Astrocyte (in vitro differentiated cells and primary cell): ENCODE data around the gene APOA4. TPM values are rescaled to one million over a fixed set of nuclear protein-coding genes. Genes with fewer than 3 reads are reported as not detected.

Source experiments
- DNase-seq: peaks from one replicate; pipeline ENCODE4 v3.0.0-alpha.2; 2010; ENCODE audit warnings: low read depth
- FAIRE-seq: peaks from 2 replicates; lab custom pipeline; 2011; peaks lifted over from hg19 to GRCh38; lab: Jason Lieb, UNC
- H2AFZ ChIP-seq: 2 replicates; pipeline ENCODE4 v1.6.0; 2012; ENCODE audit warnings: low read depth, low read length, inconsistent platforms
- H3K27ac ChIP-seq: 2 replicates; pipeline ENCODE4 v1.5.1; 2011; ENCODE audit warnings: low read depth, low read length, inconsistent platforms
- H3K27me3 ChIP-seq: 2 replicates; pipeline ENCODE4 v1.6.0; 2011; ENCODE audit warnings: low read length, inconsistent platforms; ENCODE audit not compliant: insufficient read depth
- H3K36me3 ChIP-seq: 2 replicates; pipeline ENCODE4 v1.5.1; 2011; ENCODE audit warnings: low read length, inconsistent platforms; ENCODE audit not compliant: insufficient read depth
- H3K4me1 ChIP-seq: 2 replicates; pipeline ENCODE4 v1.5.1; 2011; ENCODE audit warnings: low read length, inconsistent platforms; ENCODE audit not compliant: insufficient read depth
- H3K4me2 ChIP-seq: 2 replicates; pipeline ENCODE4 v1.6.0; 2012; ENCODE audit warnings: low read length, inconsistent platforms
- H3K4me3 ChIP-seq: 2 replicates; pipeline ENCODE4 v1.5.1; 2011; ENCODE audit warnings: low read depth, mild to moderate bottlenecking, low read length, inconsistent platforms; ENCODE audit not compliant: insufficient read depth
- H3K79me2 ChIP-seq: 2 replicates; pipeline ENCODE4 v1.6.0; 2012; ENCODE audit warnings: mild to moderate bottlenecking, low read length, inconsistent platforms; ENCODE audit not compliant: insufficient read depth
- H3K9ac ChIP-seq: 2 replicates; pipeline ENCODE4 v1.6.0; 2012; ENCODE audit warnings: mild to moderate bottlenecking, low read length, inconsistent platforms
- H3K9me3 ChIP-seq: 2 replicates; pipeline ENCODE4 v1.5.1; 2012; ENCODE audit warnings: low read depth, mild to moderate bottlenecking, low read length, inconsistent platforms; ENCODE audit not compliant: insufficient read depth
- H4K20me1 ChIP-seq: 2 replicates; pipeline ENCODE4 v1.6.0; 2012; ENCODE audit warnings: low read length, inconsistent platforms; ENCODE audit not compliant: insufficient read depth
- H3K27ac Mint-ChIP-seq: one replicate; pipeline ENCODE4 v1.8.0; 2021; ENCODE audit warnings: mild to moderate bottlenecking, mixed read lengths; ENCODE audit not compliant: unreplicated experiment
- H3K27me3 Mint-ChIP-seq: one replicate; pipeline ENCODE4 v1.8.0; 2021; ENCODE audit warnings: low read depth, mixed read lengths; ENCODE audit not compliant: unreplicated experiment
- H3K36me3 Mint-ChIP-seq: one replicate; pipeline ENCODE4 v1.8.0; 2021; ENCODE audit warnings: low read depth, mixed read lengths; ENCODE audit not compliant: unreplicated experiment
- H3K4me1 Mint-ChIP-seq: one replicate; pipeline ENCODE4 v1.8.0; 2021; ENCODE audit warnings: low read depth, mixed read lengths; ENCODE audit not compliant: unreplicated experiment
- H3K4me3 Mint-ChIP-seq: one replicate; pipeline ENCODE4 v1.8.0; 2021; ENCODE audit warnings: mild to moderate bottlenecking, moderate library complexity, mixed read lengths; ENCODE audit not compliant: unreplicated experiment
- H3K9me3 Mint-ChIP-seq: one replicate; pipeline ENCODE4 v1.8.0; 2021; ENCODE audit warnings: mild to moderate bottlenecking, mixed read lengths; ENCODE audit not compliant: unreplicated experiment
- CTCF ChIP-seq: IDR thresholded peaks from 2 replicates; pipeline ENCODE4 v1.5.1; 2011; ENCODE audit warnings: low read depth, mild to moderate bottlenecking, inconsistent platforms, low read length, moderate library complexity; ENCODE audit not compliant: insufficient read depth
- EZH2 ChIP-seq: IDR thresholded peaks from 2 replicates; pipeline ENCODE4 v1.6.1; 2012; ENCODE audit warnings: mild to moderate bottlenecking, low read length, inconsistent platforms; ENCODE audit not compliant: insufficient read depth
- total RNA-seq: library from RNA; stranded (reverse); gene quantifications from 2 replicates; pipeline ENCODE4 v1.2.1, GENCODE V29; 2021

APOA4 gene
- total RNA-seq, 1 donor from 2014 or later: not detected

DNA sequence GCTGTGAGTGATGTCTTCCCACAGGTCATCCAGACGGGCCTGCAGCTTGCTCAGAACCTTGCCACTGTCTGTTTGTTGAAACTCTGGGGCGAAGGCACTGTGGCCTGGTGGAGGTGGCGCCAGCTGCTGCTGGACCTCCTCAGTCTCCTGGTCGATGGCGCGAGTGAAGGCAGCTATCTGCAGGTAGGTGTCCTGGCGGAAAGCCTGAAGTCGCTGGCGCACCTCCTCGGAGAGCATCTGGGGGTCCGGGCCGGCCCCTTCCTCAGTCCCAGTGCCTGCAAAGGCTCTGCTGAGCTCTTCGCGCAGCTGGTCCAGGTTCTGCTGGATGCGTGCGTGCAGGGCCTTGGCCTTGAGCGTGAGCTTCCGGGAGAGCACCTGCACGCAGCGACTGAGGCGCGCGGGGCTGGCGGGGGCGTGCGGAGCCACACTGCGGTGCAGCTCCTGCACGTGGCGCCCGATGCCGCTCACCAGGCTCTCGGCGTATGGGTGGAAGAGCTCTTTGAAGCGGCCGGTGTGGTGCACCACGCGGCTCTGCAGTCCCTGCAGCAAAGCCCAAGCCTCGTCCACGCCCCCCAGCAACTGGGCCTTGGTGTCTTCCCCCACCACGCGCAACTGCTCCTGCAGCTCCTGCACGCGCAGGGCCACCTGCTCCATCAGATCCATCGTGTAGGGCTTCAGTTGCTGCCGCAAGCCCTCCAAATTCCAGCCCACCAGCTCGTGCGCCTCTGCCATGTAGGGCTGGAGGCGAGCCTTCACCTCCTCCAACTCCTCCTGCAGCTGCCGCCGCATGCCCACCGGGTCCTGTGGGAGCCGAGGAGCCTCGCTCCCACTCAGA, 32.7 kb downstream of the APOA4 start:
- H3K4me3 ChIP-seq: no peak overlapping the region
- DNase-seq (no peak), FAIRE-seq (no peak)
- no peaks in the 10 kb centered on the region for H3K9me3 Mint-ChIP-seq
- H3K4me1 ChIP-seq: peaks cover 28% of the 10 kb centered on the region
- peaks cover 13% of the 10 kb centered on the region for H3K27me3 Mint-ChIP-seq
- no peak overlapping the region for H3K27ac ChIP-seq
- H2AFZ ChIP-seq: no peak overlapping the region
- no peak overlapping the region for H3K4me2 ChIP-seq
- TF ChIP-seq EZH2: no peak
- no peak for TF ChIP-seq CTCF
- no peak overlapping the region for H3K9ac ChIP-seq
- peaks cover 10% of the 10 kb centered on the region for H4K20me1 ChIP-seq
- H3K36me3 Mint-ChIP-seq: peaks cover 4% of the 10 kb centered on the region
- no peak overlapping the region for H3K27ac Mint-ChIP-seq
- H3K4me3 Mint-ChIP-seq: no peak overlapping the region
- H3K4me1 Mint-ChIP-seq: peaks cover 21% of the 10 kb centered on the region
- H3K9me3 ChIP-seq: no peaks in the 10 kb centered on the region
- H3K79me2 ChIP-seq: peaks cover 21% of the 10 kb centered on the region
- H3K36me3 ChIP-seq: peaks cover 14% of the 10 kb centered on the region
- no peaks in the 10 kb centered on the region for H3K27me3 ChIP-seq

DNA sequence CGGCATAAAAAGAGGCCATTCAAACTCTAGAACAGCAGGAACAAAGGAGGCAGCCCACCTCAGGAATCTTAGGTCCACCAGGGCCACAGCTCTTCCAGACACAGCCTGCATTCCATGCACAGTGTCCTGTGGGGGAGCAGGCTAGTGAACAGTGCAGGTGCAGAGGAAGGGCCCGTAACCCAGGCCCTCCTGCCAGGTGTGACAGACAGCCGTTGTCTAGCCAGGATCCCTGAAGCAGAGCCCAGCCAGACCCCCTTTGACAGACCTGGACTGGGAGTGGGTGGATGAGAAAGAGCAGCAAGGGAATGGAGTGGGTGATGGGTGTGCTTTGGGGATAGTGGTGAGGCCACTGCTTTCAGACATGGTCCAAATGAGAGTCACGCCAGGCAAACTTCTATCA, 34.1 kb downstream of the APOA4 start:
- Histone ChIP-seq H4K20me1 (peaks cover 14% of the 10 kb centered on the region), H3K36me3 (peaks cover 28% of the 10 kb centered on the region), H3K4me2 (no peak overlapping the region), H3K79me2 (peaks cover 24% of the 10 kb centered on the region), H3K4me1 (peaks cover 28% of the 10 kb centered on the region), H3K9me3 (no peaks in the 10 kb centered on the region), H2AFZ (no peak overlapping the region), H3K9ac (no peak overlapping the region), H3K27ac (no peak overlapping the region), H3K27me3 (no peaks in the 10 kb centered on the region), H3K4me3 (no peak overlapping the region)
- H3K27ac Mint-ChIP-seq: peak overlapping the region; percentile 51
- no peaks in the 10 kb centered on the region for H3K9me3 Mint-ChIP-seq
- peak overlapping the region; percentile 89 for H3K4me3 Mint-ChIP-seq
- peaks cover 14% of the 10 kb centered on the region for H3K36me3 Mint-ChIP-seq
- peaks cover 13% of the 10 kb centered on the region for H3K27me3 Mint-ChIP-seq
- TF ChIP-seq CTCF: no peak
- TF ChIP-seq EZH2: no peak
- H3K4me1 Mint-ChIP-seq: peaks cover 21% of the 10 kb centered on the region
- no peak for DNase-seq
- FAIRE-seq: no peak

DNA sequence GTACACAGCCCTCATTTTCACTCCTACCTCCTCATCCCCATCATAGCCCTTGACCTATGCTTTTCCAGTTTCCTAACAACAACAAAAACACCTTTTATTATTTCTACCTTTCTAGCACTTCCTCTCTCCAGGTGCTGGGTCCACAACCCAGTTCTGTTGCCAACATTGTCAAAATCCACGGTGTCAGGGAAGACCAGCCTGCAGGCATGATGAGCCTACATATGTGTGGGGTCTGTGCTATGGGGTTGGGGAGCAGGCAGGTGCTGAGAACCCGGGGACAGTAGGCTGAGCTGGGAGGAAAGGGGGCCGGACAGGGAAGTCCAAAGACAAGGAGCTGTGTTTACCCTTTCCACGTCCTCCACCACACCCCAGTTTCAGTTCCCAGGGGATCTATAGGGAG, 34.6 kb downstream of the APOA4 start:
- H3K79me2 ChIP-seq: peaks cover 24% of the 10 kb centered on the region
- H3K27me3 Mint-ChIP-seq: peaks cover 13% of the 10 kb centered on the region
- H3K4me1 ChIP-seq: peaks cover 27% of the 10 kb centered on the region

More for the DNA sequence above, 34.6 kb downstream of the APOA4 start:
- Histone ChIP-seq H3K9ac (peak overlapping the region; percentile 94), H3K4me3 (peak overlapping the region; percentile 91), H4K20me1 (peaks cover 14% of the 10 kb centered on the region), H3K27ac (peak overlapping the region; percentile 91), H2AFZ (peak overlapping the region; percentile 98), H3K9me3 (no peaks in the 10 kb centered on the region), H3K36me3 (peaks cover 33% of the 10 kb centered on the region), H3K27me3 (no peaks in the 10 kb centered on the region), H3K4me2 (peak overlapping the region; percentile 97)
- Mint-ChIP-seq H3K4me1 (peaks cover 19% of the 10 kb centered on the region), H3K27ac (peak overlapping the region; percentile 97), H3K36me3 (peaks cover 15% of the 10 kb centered on the region), H3K9me3 (no peaks in the 10 kb centered on the region), H3K4me3 (peak overlapping the region; percentile 89)
- no peak for FAIRE-seq
- TF ChIP-seq EZH2 (no peak), CTCF (no peak)
- no peak for DNase-seq
